Lung (tissue), 12 donors: ENCODE measurements around the gene PADI4. TPM values are rescaled to one million over a fixed set of nuclear protein-coding genes. Genes with fewer than 3 reads are reported as not detected.

Experiments used
- ATAC-seq: fragments of 200-7000 bp; cut with Tn5 transposase; one replicate; pipeline ENCODE4 v1.9.1; 2020; ENCODE audit warnings: moderate number of reproducible peaks; ENCODE audit not compliant: insufficient read depth, low FRiP score
- DNase-seq, 3 donors: peaks; one replicate each; pipeline ENCODE4 v3.0.0-alpha.2; 2013 to 2017
- H3K27ac ChIP-seq, 2 donors: one replicate each; pipeline ENCODE4 v1.5.1; 2013; ENCODE audit warnings: mild to moderate bottlenecking in 2 of 2, moderate library complexity in 2 of 2, control low read depth in 1 of 2, inconsistent platforms in 1 of 2, low read depth in 1 of 2, low read length in 1 of 2
- H3K27me3 ChIP-seq, 3 donors: one replicate each; pipeline ENCODE4 v1.5.1; 2013; ENCODE audit warnings: low read length in 2 of 3; ENCODE audit not compliant: control insufficient read depth in 3 of 3, insufficient read depth in 3 of 3
- H3K36me3 ChIP-seq, 4 donors: one replicate each; pipeline ENCODE4 v1.5.1; 2013; ENCODE audit warnings: low read length in 4 of 4, mild to moderate bottlenecking in 1 of 4, moderate library complexity in 1 of 4; ENCODE audit not compliant: control insufficient read depth in 4 of 4, insufficient read depth in 4 of 4
- H3K4me1 ChIP-seq, 5 donors: one replicate each; pipeline ENCODE4 v1.5.1; 2013; ENCODE audit warnings: low read length in 5 of 5, mild to moderate bottlenecking in 2 of 5, moderate library complexity in 1 of 5; ENCODE audit not compliant: control insufficient read depth in 5 of 5, insufficient read depth in 5 of 5
- H3K4me3 ChIP-seq: one replicate; pipeline ENCODE4 v1.5.1; 2013; ENCODE audit warnings: mild to moderate bottlenecking, control low read depth, moderate library complexity
- H3K9ac ChIP-seq, 2 donors: one replicate each; pipeline ENCODE4 v1.5.1; 2013; ENCODE audit warnings: low read length in 2 of 2, control low read depth in 1 of 2; ENCODE audit not compliant: insufficient read depth in 1 of 2
- H3K9me3 ChIP-seq, 4 donors: one replicate each; pipeline ENCODE4 v1.5.1; 2013; ENCODE audit warnings: low read length in 3 of 4, mild to moderate bottlenecking in 1 of 4, moderate library complexity in 1 of 4; ENCODE audit not compliant: control insufficient read depth in 4 of 4, insufficient read depth in 3 of 4
- CTCF ChIP-seq: IDR thresholded peaks from 2 replicates; pipeline ENCODE4 v1.5.1; 2012; ENCODE audit warnings: mild to moderate bottlenecking; ENCODE audit errors: control extremely low read depth, extremely low read depth
- WGBS, 2 donors: extraction: QIAGEN DNeasy Blood & Tissue Kit; methylation state at CpG; one replicate each; pipeline ENCODE4 v1.1.7; 2013; 5-methylcytosine and 5-hydroxymethylcytosine counted together
- polyA plus RNA-seq, 2 donors: library from polyadenylated mRNA; stranded (reverse); fragments of 200-250 nt; gene quantifications; one replicate each; pipeline ENCODE4 v1.2.1, GENCODE V29; 2013
- total RNA-seq, 2 donors: library from RNA; depleted of rRNA in 1 of 2; stranded (reverse); fragments of >200 nt in 1 of 2; gene quantifications; one replicate each; pipeline ENCODE4 v1.2.1, GENCODE V29; 2014 to 2021
- donor health status: control.
- donor health status: control.
- donor health status: Bipolar disorder and iron deficiency.
- donor health status: healthy.
- donor health status: DM: yes; HTN: yes; CAD: no.

The PADI4 gene
- total and polyA plus RNA-seq, 4 donors: 1.7 to 22.5 (median 14.2) TPM

DNA sequence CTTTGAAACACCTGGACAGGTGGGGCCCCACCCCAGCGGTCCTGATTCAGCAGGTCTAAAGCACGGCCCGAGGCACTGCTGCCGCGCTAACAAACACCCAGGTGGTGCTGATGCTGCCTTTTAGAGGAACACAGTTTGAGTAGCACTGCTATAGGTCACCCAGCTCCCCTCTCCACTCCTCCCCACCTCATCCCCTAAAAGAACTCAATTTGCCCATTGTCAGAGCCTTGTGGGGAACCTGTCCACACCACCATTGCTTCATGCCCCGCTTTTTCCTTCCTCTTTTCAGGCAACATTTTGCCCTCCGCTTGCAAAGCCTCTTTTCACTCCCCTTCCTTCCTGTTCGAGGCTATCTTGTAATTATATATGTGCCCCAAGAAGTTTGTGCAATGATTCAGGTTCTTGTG, 26.2 kb upstream of the PADI4 start:
- 17 to 41% methylated on average over 8 of the region's 8 CpGs for WGBS, 2 donors
- no peak for TF ChIP-seq CTCF
- Histone ChIP-seq H3K4me3 (no peak overlapping the region), H3K9ac (no peak overlapping the region), H3K9me3 (no peaks in the 10 kb centered on the region), H3K36me3 (no peaks in the 10 kb centered on the region), H3K4me1 (no peaks in the 10 kb centered on the region), H3K27me3 (peaks cover 0 to 3% (median 2%) of the 10 kb centered on the region in 3 donors), H3K27ac (no peak overlapping the region)
- DNase-seq: no peak
- ATAC-seq: no peak

- no peak overlapping the region for H3K9ac ChIP-seq
- H3K27ac ChIP-seq: no peak overlapping the region
- no peaks in the 10 kb centered on the region for H3K4me1 ChIP-seq
- 70 to 92% methylated on average over 5 of the region's 5 CpGs for WGBS, 2 donors
- peaks cover 0 to 3% (median 0%) of the 10 kb centered on the region in 4 donors for H3K9me3 ChIP-seq
- DNase-seq (no peak), ATAC-seq (no peak)
- no peak overlapping the region for H3K4me3 ChIP-seq
- peaks cover 0 to 3% (median 2%) of the 10 kb centered on the region in 3 donors for H3K27me3 ChIP-seq
- TF ChIP-seq CTCF: no peak
- H3K36me3 ChIP-seq: no peaks in the 10 kb centered on the region
Observed at GRCh38 chr1:17282836-17283235, 25.2 kb upstream of the PADI4 start.

GRCh38 chr1:17286646-17287045, 21.4 kb upstream of the PADI4 start:
- Histone ChIP-seq H3K4me1 (no peaks in the 10 kb centered on the region), H3K27ac (no peak overlapping the region), H3K9ac (no peak overlapping the region), H3K4me3 (no peak overlapping the region), H3K27me3 (peaks cover 0 to 2% (median 0%) of the 10 kb centered on the region in 3 donors), H3K9me3 (peaks cover 0 to 3% (median 0%) of the 10 kb centered on the region in 4 donors), H3K36me3 (no peaks in the 10 kb centered on the region)
- DNase-seq (no peak), ATAC-seq (no peak)
- WGBS, 2 donors: 87 to 88% methylated on average over 5 of the region's 5 CpGs
- TF ChIP-seq CTCF: no peak

GRCh38 chr1:17287130-17287776, 20.7 kb upstream of the PADI4 start:
- no peak for TF ChIP-seq CTCF
- no peaks in the 10 kb centered on the region for H3K36me3 ChIP-seq
- no peaks in the 10 kb centered on the region for H3K4me1 ChIP-seq
- ATAC-seq: no peak
- DNase-seq: no peak
- H3K27me3 ChIP-seq: peaks cover 0 to 2% (median 0%) of the 10 kb centered on the region in 3 donors
- no peak overlapping the region for H3K9ac ChIP-seq
- H3K4me3 ChIP-seq: no peak overlapping the region
- no peak overlapping the region for H3K27ac ChIP-seq
- 47 to 81% methylated on average over 5 of the region's 5 CpGs for WGBS, 2 donors
- H3K9me3 ChIP-seq: peaks cover 0 to 3% (median 0%) of the 10 kb centered on the region in 4 donors
